Peyer's patch (tissue), 4 donors: Measurements from ENCODE around the gene SEC14L3.

Source experiments
- CTCF ChIP-seq, 6 experiments: fragments of 450-650 bp in 4 of 6; fragments of 200-600 bp in 2 of 6; sonication (generic) in 1 of 6; IDR thresholded peaks; one replicate each; pipeline ENCODE4 v1.5.1; 2017 to 2019; ENCODE audit warnings: antibody characterized with exemption in 6 of 6, mild to moderate bottlenecking in 3 of 6, moderate library complexity in 1 of 6
- POLR2A ChIP-seq, 2 donors: fragments of 450-650 bp; IDR thresholded peaks; one replicate each; pipeline ENCODE4 v1.5.1; 2017; ENCODE audit warnings: antibody characterized with exemption in 2 of 2, mild to moderate bottlenecking in 2 of 2, moderate library complexity in 2 of 2

GRCh38 chr22:30425327-30425615 lies 46.5 kb downstream of the SEC14L3 start:
- TF ChIP-seq CTCF (IDR thresholded peaks at IDR 0.05) (no peak), POLR2A (IDR thresholded peaks at IDR 0.05) (no peak)
